ENCODE data around the gene CCDC88B.

CCDC88B gene

GRCh38 chr11:64343767-64344559 lies 4.0 kb downstream of the CCDC88B start:
- no peak for DNase-seq
- H3K4me3 ChIP-seq (ENCODE audit: insufficient read depth, low read depth, low read length, poor library complexity, severe bottlenecking): no peak overlapping the region
- H3K27ac ChIP-seq (ENCODE audit: insufficient read depth, low read length, poor library complexity, severe bottlenecking): no peak overlapping the region
- no peaks in the 10 kb centered on the region for H3K27me3 ChIP-seq (replicated peaks; ENCODE audit: control insufficient read depth, insufficient read depth, low read length, poor library complexity, severe bottlenecking)
- H3K4me1 ChIP-seq (ENCODE audit: control insufficient read depth, insufficient read depth, low read length, poor library complexity, severe bottlenecking): peaks cover 31% of the 10 kb centered on the region
- peaks cover 38% of the 10 kb centered on the region for H3K36me3 ChIP-seq (ENCODE audit: control insufficient read depth, insufficient read depth, low read length)
- no peaks in the 10 kb centered on the region for H3K9me3 ChIP-seq (ENCODE audit: control insufficient read depth, low read length)

- peaks cover 24% of the 10 kb centered on the region for H3K4me1 ChIP-seq (ENCODE audit: control insufficient read depth, insufficient read depth, low read length, poor library complexity, severe bottlenecking)
- H3K36me3 ChIP-seq (ENCODE audit: control insufficient read depth, insufficient read depth, low read length): peaks cover 44% of the 10 kb centered on the region
These were observed 4.8 kb downstream of the CCDC88B start for GRCh38 chr11:64344787-64345186.

GRCh38 chr11:64347193-64347867 lies 7.3 kb downstream of the CCDC88B start:
- H3K9me3 ChIP-seq (ENCODE audit: control insufficient read depth, low read length): no peaks in the 10 kb centered on the region
- H3K27me3 ChIP-seq (replicated peaks; ENCODE audit: control insufficient read depth, insufficient read depth, low read length, poor library complexity, severe bottlenecking): no peaks in the 10 kb centered on the region
- DNase-seq: no peak
- H3K36me3 ChIP-seq (ENCODE audit: control insufficient read depth, insufficient read depth, low read length): peaks cover 46% of the 10 kb centered on the region
- H3K27ac ChIP-seq (ENCODE audit: insufficient read depth, low read length, poor library complexity, severe bottlenecking): no peak overlapping the region
- no peak overlapping the region for H3K4me3 ChIP-seq (ENCODE audit: insufficient read depth, low read depth, low read length, poor library complexity, severe bottlenecking)
- H3K4me1 ChIP-seq (ENCODE audit: control insufficient read depth, insufficient read depth, low read length, poor library complexity, severe bottlenecking): peaks cover 2% of the 10 kb centered on the region

More at GRCh38 chr11:64344787-64345186, 4.8 kb downstream of the CCDC88B start:
- Histone ChIP-seq H3K27me3 (replicated peaks; ENCODE audit: control insufficient read depth, insufficient read depth, low read length, poor library complexity, severe bottlenecking) (no peaks in the 10 kb centered on the region), H3K27ac (ENCODE audit: insufficient read depth, low read length, poor library complexity, severe bottlenecking) (no peak overlapping the region), H3K9me3 (ENCODE audit: control insufficient read depth, low read length) (no peaks in the 10 kb centered on the region), H3K4me3 (ENCODE audit: insufficient read depth, low read depth, low read length, poor library complexity, severe bottlenecking) (no peak overlapping the region)
- DNase-seq: no peak

GRCh38 chr11:64348383-64349024 lies 8.5 kb downstream of the CCDC88B start:
- Histone ChIP-seq H3K4me3 (ENCODE audit: insufficient read depth, low read depth, low read length, poor library complexity, severe bottlenecking) (no peak overlapping the region), H3K4me1 (ENCODE audit: control insufficient read depth, insufficient read depth, low read length, poor library complexity, severe bottlenecking) (no peaks in the 10 kb centered on the region), H3K27me3 (replicated peaks; ENCODE audit: control insufficient read depth, insufficient read depth, low read length, poor library complexity, severe bottlenecking) (no peaks in the 10 kb centered on the region), H3K27ac (ENCODE audit: insufficient read depth, low read length, poor library complexity, severe bottlenecking) (no peak overlapping the region), H3K9me3 (ENCODE audit: control insufficient read depth, low read length) (no peaks in the 10 kb centered on the region), H3K36me3 (ENCODE audit: control insufficient read depth, insufficient read depth, low read length) (peaks cover 41% of the 10 kb centered on the region)
- no peak for DNase-seq

- Histone ChIP-seq H3K4me3 (ENCODE audit: insufficient read depth, low read depth, low read length, poor library complexity, severe bottlenecking) (no peak overlapping the region), H3K4me1 (ENCODE audit: control insufficient read depth, insufficient read depth, low read length, poor library complexity, severe bottlenecking) (no peaks in the 10 kb centered on the region), H3K27ac (ENCODE audit: insufficient read depth, low read length, poor library complexity, severe bottlenecking) (no peak overlapping the region), H3K36me3 (ENCODE audit: control insufficient read depth, insufficient read depth, low read length) (peaks cover 40% of the 10 kb centered on the region), H3K27me3 (replicated peaks; ENCODE audit: control insufficient read depth, insufficient read depth, low read length, poor library complexity, severe bottlenecking) (no peaks in the 10 kb centered on the region), H3K9me3 (ENCODE audit: control insufficient read depth, low read length) (no peaks in the 10 kb centered on the region)
- no peak for DNase-seq
These were observed 9.0 kb downstream of the CCDC88B start for GRCh38 chr11:64349025-64349387.

- H3K36me3 ChIP-seq (ENCODE audit: control insufficient read depth, insufficient read depth, low read length): peaks cover 38% of the 10 kb centered on the region
- no peaks in the 10 kb centered on the region for H3K4me1 ChIP-seq (ENCODE audit: control insufficient read depth, insufficient read depth, low read length, poor library complexity, severe bottlenecking)
- no peak for DNase-seq
- no peaks in the 10 kb centered on the region for H3K9me3 ChIP-seq (ENCODE audit: control insufficient read depth, low read length)
- no peak overlapping the region for H3K4me3 ChIP-seq (ENCODE audit: insufficient read depth, low read depth, low read length, poor library complexity, severe bottlenecking)
- no peaks in the 10 kb centered on the region for H3K27me3 ChIP-seq (replicated peaks; ENCODE audit: control insufficient read depth, insufficient read depth, low read length, poor library complexity, severe bottlenecking)
- H3K27ac ChIP-seq (ENCODE audit: insufficient read depth, low read length, poor library complexity, severe bottlenecking): no peak overlapping the region
These were observed 9.4 kb downstream of the CCDC88B start for GRCh38 chr11:64349404-64349803.

- no peaks in the 10 kb centered on the region for H3K4me1 ChIP-seq (ENCODE audit: control insufficient read depth, insufficient read depth, low read length, poor library complexity, severe bottlenecking)
- H3K27me3 ChIP-seq (replicated peaks; ENCODE audit: control insufficient read depth, insufficient read depth, low read length, poor library complexity, severe bottlenecking): no peaks in the 10 kb centered on the region
- peaks cover 23% of the 10 kb centered on the region for H3K36me3 ChIP-seq (ENCODE audit: control insufficient read depth, insufficient read depth, low read length)
- H3K4me3 ChIP-seq (ENCODE audit: insufficient read depth, low read depth, low read length, poor library complexity, severe bottlenecking): no peak overlapping the region
- H3K27ac ChIP-seq (ENCODE audit: insufficient read depth, low read length, poor library complexity, severe bottlenecking): no peak overlapping the region
- H3K9me3 ChIP-seq (ENCODE audit: control insufficient read depth, low read length): no peaks in the 10 kb centered on the region
- DNase-seq: no peak
These were observed 11.2 kb downstream of the CCDC88B start for GRCh38 chr11:64351136-64351631.

GRCh38 chr11:64352099-64352994 lies 12.3 kb downstream of the CCDC88B start:
- Histone ChIP-seq H3K4me1 (ENCODE audit: control insufficient read depth, insufficient read depth, low read length, poor library complexity, severe bottlenecking) (peaks cover under 1% of the 10 kb centered on the region), H3K36me3 (ENCODE audit: control insufficient read depth, insufficient read depth, low read length) (peaks cover 23% of the 10 kb centered on the region), H3K27ac (ENCODE audit: insufficient read depth, low read length, poor library complexity, severe bottlenecking) (no peak overlapping the region), H3K4me3 (ENCODE audit: insufficient read depth, low read depth, low read length, poor library complexity, severe bottlenecking) (no peak overlapping the region), H3K9me3 (ENCODE audit: control insufficient read depth, low read length) (no peaks in the 10 kb centered on the region), H3K27me3 (replicated peaks; ENCODE audit: control insufficient read depth, insufficient read depth, low read length, poor library complexity, severe bottlenecking) (no peaks in the 10 kb centered on the region)
- DNase-seq: no peak

GRCh38 chr11:64352995-64353714 lies 13.2 kb downstream of the CCDC88B start:
- peaks cover 23% of the 10 kb centered on the region for H3K36me3 ChIP-seq (ENCODE audit: control insufficient read depth, insufficient read depth, low read length)

More at GRCh38 chr11:64352995-64353714, 13.2 kb downstream of the CCDC88B start:
- Histone ChIP-seq H3K27ac (ENCODE audit: insufficient read depth, low read length, poor library complexity, severe bottlenecking) (no peak overlapping the region), H3K4me1 (ENCODE audit: control insufficient read depth, insufficient read depth, low read length, poor library complexity, severe bottlenecking) (peaks cover 8% of the 10 kb centered on the region), H3K4me3 (ENCODE audit: insufficient read depth, low read depth, low read length, poor library complexity, severe bottlenecking) (no peak overlapping the region), H3K9me3 (ENCODE audit: control insufficient read depth, low read length) (no peaks in the 10 kb centered on the region), H3K27me3 (replicated peaks; ENCODE audit: control insufficient read depth, insufficient read depth, low read length, poor library complexity, severe bottlenecking) (no peaks in the 10 kb centered on the region)
- DNase-seq: no peak
